Transverse colon (tissue), 4 donors: ENCODE results near the gene MRPL16.

Source experiments
- POLR2AphosphoS5 ChIP-seq, 3 donors: sonication (generic); formaldehyde crosslinking; IDR thresholded peaks; one replicate each; pipeline ENCODE4 v1.6.1; 2016; ENCODE audit warnings: antibody characterized with exemption in 3 of 3
- TF ChIP-seq, protein P1 (sequence below), 5 experiments: fragments of 200-600 bp in 3 of 5; fragments of 450-650 bp in 2 of 5; sonication (generic) in 3 of 5; IDR thresholded peaks; 1 replicate in 2 of 5; 2 replicates in 3 of 5; pipeline ENCODE4 v1.5.1; 2016 to 2017; ENCODE audit warnings: antibody characterized with exemption in 5 of 5, inconsistent platforms in 3 of 5, mild to moderate bottlenecking in 2 of 5, moderate library complexity in 1 of 5

DNA sequence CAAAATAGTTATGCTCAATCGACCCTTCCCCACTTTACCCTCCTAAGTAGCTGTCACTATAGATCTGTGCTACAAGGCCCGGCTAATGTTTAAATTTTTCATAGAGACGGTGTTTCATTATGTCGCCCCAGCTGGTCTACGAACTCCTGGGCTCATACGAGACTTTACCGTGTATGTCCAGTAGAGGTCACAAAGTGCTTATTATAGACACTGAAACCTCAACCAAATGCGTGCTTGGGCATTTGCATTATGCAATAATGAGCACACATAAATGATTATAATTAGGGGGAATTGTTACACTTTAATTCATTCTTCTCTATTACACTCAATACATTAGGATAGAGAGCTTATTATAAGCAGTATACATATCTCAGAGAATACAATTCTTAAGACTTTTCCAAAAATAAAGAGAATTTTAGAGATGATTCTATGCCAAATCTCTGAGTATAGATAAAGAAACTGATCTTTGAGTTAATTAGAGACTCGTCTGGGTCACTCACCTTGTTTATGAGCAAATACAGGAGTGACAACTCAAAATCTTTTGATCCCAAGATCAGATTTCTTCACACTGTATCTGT lies 12.5 kb upstream of the MRPL16 start:
- TF ChIP-seq, protein P1, sequence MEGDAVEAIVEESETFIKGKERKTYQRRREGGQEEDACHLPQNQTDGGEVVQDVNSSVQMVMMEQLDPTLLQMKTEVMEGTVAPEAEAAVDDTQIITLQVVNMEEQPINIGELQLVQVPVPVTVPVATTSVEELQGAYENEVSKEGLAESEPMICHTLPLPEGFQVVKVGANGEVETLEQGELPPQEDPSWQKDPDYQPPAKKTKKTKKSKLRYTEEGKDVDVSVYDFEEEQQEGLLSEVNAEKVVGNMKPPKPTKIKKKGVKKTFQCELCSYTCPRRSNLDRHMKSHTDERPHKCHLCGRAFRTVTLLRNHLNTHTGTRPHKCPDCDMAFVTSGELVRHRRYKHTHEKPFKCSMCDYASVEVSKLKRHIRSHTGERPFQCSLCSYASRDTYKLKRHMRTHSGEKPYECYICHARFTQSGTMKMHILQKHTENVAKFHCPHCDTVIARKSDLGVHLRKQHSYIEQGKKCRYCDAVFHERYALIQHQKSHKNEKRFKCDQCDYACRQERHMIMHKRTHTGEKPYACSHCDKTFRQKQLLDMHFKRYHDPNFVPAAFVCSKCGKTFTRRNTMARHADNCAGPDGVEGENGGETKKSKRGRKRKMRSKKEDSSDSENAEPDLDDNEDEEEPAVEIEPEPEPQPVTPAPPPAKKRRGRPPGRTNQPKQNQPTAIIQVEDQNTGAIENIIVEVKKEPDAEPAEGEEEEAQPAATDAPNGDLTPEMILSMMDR (IDR thresholded peaks at IDR 0.05), result peak; percentile 47 to 81 (median 56)
- no peak for TF ChIP-seq POLR2AphosphoS5 (IDR thresholded peaks at IDR 0.05)
